ENCODE data around the gene ANKRD13D.
A peak's percentile ranks its signal among the peaks of the same experiment; 100 is the strongest.

ANKRD13D gene

DNA sequence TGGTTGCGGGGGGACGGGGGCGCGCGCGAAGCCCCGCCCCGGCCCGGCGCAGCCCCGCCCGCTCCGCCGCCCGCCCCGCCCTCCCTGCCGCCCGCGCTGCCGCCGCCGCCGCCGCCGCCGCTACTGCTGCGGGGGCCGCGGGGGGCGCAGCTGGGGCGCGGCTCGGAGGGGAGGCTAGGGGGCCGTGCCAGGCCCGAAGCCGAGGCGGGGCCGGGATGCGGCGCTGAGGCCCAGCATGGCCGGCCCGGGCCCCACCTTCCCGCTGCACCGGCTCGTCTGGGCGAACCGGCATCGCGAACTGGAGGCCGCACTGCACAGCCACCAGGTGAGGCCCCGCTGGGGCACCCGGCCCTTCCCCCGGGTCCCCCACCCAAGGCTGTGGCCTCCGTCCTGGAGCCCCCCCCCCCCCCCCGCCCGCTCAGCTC lies at the start of gene ANKRD13D:
Gene ANKRD13D (plus strand): TSS at position 78 of the 425 bp plus-strand sequence. CDS start 158 bp downstream, at position 236.
- DNase-seq (ENCODE audit: low spot score): peak; percentile 96

DNA sequence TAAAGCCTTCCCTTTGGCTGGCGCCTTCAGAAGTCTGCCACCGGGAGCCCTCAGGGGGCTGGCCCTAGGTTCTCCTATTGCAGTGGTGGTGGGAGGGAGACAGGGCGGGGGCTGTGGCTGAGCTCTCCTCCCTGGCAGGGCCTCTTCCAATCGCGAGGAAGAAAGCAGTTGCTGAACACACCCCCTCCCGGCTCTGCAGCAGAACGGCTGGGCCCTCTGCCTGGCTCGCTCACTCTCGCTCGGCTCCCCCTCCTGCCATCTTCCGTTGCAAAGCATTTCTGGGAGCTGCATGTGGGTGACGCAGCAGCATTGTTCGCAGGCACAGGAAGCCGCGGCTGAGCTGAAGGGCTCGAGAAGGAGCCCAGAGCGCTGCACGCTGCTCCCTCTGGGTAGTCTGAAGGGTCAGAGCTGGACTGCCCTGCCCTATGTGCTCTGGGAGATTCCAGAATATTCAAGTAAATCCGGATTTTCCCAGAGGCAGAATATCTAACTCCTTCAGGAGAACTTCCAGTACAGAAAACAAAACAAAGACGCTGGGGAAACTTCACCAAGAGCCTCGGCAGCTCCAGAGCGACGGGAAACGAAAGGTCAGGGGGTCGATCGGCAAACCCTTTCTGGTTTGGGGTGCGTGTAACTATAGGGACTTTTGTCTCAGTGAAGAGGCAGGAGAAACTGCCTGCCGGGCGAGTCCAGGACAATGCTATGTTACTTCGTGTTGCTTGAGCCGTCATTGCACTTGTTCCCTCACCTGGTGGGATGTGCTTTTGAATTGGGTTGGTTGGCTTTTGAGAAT lies 49.1 kb upstream of the ANKRD13D start:
- peak; percentile 97 for DNase-seq (ENCODE audit: low spot score)

DNA sequence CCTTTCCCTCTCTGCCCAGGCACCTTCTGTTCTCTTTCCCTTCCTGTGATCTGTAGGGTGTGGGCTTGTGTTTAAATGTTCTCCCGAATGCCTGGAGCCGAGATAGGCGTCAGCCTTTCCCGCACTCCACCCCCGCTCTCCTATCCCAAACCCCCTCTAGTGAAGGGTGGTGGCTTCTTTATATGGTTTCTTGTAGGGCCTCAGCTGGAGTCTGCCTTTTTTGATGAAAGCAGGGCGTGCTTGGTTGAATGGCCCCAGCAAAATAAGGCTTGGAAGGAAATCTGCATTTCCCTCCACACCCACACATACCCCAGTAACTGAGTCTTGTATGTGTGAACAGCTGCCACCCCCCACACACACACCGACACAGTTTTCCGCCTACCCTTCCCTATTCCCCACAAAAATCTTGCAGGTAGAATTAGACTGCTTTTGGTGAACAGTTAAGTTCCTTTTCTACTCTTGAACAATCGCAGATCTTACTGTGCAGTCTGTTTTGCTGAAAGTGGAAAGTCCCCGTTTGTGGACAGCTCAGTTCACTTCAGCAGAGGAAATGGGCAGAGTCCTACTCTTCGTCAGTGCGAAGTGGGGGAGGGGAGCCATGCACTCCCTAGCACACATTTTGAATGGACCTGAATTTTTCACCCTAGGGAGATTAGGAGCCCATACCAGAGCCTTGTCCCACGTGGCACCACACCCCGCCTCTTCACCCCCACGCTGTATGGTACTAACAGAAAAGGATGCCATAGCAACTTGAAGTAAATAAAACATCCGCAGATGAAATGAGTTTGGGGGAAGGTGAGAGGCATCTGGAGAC lies 48.3 kb upstream of the ANKRD13D start:
- DNase-seq (ENCODE audit: low spot score): peak; percentile 58

DNA sequence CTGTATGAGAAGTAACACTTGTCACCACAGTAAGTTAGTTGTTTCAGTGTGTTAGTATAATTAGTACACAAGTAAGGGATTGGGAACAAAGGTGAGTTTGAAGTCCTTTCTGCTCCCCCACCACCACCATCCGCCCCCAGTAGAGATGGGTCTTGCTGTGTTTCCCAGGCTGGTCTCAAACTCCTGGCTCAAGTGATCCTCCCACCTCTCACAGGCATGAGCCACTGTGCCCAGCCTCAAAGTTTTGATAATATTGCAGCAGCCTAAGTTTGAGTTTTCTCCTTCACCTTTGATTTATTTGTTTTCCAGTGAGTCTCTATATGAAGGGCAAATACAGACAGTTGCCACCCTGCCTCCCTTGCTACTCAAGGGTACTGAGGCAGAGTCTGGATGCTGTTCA lies 46.6 kb upstream of the ANKRD13D start:
- DNase-seq (ENCODE audit: low spot score): no peak

DNA sequence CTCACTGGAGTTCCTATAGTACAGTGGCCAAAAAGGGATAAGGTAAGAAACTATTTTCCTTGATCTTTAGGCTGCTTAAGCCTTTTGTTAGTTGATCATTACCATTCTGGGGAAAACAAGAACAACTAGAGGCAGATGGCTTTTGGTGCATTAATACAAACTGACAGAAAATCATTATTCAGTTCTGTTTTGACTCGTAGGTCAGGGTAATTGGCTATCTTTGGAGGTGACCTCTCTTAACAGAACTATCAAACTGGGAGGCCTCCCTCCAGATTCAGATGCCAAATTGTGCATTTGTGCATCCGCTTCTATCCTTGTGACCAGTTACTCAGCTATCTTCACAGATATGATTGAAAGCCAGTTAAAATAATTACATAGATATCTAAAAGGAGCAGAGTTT lies 46.1 kb upstream of the ANKRD13D start:
- DNase-seq (ENCODE audit: low spot score): no peak

DNA sequence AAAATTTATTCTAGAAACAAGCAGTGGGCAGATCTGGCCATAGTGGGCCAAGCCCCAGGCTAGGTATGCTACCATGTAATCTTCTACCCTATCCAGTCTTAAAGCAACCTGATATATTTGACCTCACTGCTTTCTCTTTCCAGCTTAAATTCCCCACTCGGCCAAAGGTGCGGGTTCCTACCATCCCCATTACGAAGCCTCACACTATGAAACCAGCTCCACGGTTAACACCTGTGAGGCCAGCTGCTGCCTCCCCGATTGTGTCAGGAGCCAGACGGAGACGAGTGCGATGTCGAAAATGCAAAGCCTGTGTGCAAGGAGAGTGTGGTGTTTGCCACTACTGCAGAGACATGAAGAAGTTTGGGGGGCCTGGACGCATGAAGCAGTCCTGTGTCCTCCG lies 44.1 kb upstream of the ANKRD13D start:
- no peak for DNase-seq (ENCODE audit: low spot score)

DNA sequence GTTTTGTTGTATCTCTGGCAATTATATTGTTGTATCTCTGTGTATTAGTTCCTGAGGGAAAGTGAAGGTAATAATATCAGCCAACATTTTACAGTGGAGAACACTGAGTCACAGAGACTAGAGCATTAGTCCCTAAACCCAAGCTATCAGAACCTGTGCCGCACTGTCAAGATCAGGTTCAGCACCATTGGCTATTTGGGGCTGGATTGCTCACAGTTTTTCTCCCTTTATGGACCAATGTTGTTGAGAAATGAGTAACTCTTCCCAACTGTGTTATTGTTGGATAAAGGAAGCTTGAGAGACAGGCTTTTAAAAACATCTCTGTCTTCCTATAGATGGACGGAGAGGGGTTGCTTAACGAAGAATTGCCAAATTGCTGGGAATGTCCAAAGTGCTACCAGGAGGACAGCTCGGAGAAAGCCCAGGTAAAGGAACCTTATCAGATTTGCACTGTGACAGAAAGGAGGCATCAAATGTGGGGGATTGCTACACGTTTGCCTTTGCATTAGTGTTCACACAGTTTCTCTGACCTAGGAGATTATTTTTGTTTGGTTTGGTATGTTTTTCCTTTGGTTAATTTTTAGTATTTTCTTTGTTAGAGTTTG lies 41.1 kb upstream of the ANKRD13D start:
- no peak for DNase-seq (ENCODE audit: low spot score)

DNA sequence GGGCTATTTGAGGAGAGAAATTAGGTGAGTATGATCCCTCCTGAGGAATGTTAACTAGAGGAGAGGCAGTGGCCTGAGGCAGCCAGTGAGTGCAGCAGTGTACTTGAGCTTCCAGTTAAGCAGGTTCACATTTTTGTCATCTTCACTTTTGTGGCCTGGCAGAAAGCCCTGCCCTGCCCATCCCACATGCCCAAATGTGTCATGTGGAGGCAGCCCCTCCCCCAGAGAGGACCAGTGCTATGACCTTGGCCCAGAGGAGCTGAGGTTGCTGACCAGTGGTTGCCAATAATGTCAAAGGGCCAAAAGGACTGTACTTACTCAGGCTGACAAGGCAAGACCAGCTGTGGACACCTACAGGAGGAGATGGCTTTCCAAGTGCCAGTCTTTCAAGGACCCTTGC lies 40.5 kb upstream of the ANKRD13D start:
- peak; percentile 72 for DNase-seq (ENCODE audit: low spot score)

DNA sequence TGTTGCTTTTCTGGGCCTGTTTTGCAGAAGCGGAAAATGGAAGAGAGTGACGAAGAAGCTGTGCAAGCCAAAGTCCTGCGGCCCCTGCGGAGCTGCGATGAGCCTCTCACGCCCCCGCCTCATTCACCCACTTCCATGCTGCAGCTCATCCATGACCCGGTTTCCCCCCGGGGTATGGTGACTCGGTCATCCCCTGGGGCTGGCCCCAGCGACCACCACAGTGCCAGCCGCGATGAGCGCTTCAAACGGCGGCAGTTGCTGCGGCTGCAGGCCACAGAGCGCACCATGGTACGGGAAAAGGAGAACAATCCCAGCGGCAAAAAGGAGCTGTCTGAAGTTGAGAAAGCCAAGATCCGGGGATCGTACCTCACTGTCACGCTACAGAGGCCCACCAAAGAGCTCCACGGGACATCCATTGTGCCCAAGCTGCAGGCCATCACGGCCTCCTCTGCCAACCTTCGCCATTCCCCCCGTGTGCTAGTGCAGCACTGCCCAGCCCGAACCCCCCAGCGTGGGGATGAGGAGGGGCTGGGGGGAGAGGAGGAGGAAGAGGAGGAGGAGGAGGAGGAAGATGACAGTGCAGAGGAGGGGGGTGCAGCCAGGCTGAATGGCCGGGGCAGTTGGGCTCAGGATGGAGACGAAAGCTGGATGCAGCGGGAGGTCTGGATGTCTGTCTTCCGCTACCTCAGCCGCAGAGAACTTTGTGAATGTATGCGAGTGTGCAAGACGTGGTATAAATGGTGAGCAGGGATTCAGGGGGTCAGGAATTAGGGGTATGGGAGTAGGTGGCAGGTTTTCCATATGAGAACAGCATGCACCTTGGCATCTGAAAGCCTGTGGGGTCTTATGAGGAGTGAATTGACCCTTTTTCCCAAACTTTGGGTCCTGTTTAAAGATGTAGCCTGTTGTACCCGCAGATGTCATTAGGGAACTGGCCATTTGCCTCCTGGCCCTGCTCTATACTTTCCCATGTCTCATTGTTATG lies 38.8 kb upstream of the ANKRD13D start:
- DNase-seq (ENCODE audit: low spot score): no peak

DNA sequence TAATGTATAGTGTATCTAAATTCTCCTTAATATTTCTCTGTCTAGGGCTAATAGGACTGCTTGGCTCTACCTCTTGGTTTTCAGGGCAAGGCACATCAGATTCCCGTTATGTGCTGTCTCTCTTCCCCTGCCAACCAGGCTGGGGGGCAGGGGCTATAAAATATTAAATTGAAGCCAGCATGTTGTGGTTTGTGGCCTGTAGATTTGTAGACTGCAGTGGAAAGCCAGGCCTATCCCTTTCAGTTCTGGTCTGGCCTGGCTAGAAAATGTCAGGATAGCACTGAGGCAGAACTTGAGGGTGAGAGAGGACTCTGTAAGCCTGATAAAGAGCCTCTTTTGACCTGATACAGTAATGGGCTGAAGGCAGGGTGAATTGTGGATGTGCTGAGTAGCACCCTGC lies 37.3 kb upstream of the ANKRD13D start:
- no peak for DNase-seq (ENCODE audit: low spot score)

DNA sequence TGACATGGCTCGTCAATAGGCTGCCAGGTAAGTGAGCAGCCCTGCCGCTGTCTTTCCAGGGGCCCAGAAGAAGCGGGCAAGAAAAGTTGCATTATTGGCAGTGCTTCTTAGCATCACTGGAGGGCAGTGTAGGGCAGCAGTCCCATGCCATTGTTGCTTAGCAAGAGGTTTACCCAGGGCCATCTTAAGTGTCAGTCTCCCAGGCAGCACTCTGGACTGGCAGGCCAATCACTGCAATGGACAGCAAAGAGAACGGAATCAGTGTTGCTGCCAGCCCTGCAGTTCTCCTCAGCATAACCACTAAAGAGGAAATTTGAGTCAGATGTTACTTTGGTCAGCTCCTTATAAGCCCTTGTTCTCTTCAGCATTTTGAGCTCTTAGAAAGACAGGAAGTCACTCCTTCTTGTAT lies 36.3 kb upstream of the ANKRD13D start:
- DNase-seq (ENCODE audit: low spot score): no peak

DNA sequence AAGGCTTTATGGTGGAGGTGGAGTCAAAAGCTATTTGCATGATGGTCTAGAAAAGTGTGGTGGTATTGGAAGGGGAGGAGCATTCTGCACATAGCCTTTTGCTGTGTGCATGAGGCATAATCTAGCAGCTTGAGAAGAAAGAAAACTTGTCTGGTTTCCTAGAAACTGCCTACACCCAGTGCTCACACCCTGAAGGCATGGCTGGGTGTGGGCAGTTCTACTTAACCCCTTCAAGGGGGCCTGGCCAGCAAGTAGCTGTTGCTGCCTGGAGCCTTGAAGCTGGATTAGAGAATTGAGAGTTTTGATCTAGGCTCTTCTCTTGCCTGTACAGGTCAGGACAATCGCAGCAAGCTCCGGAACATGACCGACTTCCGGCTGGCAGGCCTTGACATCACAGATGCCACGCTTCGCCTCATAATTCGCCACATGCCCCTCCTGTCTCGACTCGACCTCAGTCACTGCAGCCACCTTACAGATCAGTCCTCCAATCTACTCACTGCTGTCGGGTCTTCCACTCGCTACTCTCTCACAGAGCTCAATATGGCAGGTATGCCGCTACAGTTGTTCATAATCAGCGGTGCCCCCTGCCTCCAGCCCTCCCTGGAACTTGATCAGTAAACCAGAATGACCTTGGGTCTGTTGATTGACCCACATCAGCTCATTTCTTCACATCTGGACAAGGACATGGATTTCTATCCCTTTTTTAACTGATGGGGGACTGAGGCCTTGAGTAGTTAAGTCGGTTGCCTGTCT lies 35.1 kb upstream of the ANKRD13D start:
- DNase-seq (ENCODE audit: low spot score): no peak

DNA sequence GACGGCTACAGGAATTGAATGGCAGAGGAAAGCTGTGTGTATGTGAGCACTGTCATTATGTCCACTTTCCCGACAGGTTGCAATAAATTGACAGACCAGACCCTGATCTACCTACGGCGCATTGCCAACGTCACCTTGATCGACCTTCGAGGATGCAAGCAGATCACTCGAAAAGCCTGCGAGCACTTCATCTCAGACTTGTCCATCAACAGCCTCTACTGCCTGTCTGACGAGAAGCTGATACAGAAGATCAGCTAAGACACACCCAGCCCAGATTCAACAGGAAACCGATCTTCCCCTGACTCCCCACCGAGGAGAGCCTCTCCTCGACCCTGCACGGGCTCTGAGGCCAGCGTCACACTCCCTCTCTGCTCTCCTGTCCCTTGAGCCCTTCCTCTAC lies 34.3 kb upstream of the ANKRD13D start:
- no peak for DNase-seq (ENCODE audit: low spot score)

DNA sequence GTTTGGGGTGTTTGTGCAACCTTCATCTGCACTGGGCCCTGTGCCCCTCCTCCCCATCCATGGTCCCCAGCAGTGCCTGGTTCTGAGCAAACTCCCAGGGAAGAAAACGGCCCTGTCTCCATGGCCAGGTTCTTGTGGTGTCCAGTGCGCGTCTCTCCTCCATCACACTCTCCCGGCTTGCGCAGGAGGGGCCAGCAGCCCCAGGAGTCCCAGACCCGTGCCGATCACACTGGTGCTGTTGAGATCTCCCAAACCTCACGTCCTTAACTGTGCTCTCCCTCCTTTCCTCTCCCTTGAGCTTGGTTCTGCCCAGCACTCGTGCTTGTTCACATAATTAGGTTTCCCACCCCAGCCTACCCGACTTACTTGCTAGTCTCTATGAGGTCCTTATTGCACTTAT lies 33.8 kb upstream of the ANKRD13D start:
- no peak for DNase-seq (ENCODE audit: low spot score)

DNA sequence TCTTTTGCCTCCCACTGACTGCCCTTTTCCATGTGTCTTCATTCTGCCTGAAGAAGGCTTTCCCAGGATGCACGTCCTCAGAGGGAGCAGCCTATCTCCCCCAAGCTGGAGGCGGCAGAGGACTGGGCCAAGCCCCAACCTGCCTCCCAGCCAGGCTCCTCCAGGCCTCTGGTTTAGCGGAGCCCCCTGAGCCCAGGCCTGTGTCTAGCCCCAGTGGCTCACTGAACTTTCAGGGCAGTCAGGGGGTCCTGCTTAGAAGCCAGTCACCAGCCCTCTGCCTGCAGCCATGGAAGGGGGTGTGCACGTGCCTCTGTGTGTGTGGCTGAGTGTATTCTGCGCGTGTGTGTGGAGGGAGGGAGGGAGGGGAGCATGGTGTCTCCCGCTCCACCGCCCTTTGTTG lies 33.2 kb upstream of the ANKRD13D start:
- DNase-seq (ENCODE audit: low spot score): no peak

DNA sequence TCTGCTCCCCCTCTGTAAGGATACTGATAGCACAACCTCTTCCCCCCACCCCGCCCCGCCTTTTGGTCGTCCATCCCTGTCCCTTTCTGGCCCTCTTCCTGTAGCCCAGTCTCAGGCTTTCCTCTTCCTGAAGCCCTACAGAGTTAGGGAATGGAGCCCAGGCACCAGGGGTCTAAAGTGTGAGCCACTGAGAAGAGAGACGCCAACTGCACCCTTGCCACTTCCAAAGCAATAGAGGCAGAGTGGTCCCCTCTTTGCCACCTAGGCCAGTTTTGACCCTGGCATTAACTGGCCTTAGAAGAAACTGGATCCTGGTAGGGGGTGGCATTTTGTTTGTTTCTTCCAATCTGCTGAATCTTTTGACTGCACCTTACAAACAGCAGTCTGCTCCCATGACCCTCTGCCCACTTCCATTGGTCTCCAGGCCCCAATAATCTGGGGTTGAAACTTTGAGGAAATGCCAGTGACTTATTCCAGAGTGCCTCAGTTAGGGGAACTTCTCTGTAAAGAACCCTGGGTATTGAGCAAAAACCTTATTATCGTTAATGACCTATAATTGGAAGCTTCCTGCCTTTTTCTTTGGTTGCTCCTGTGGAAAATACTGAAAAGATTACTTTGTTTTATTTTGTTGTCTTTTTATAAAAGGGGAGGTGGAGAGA lies 32.5 kb upstream of the ANKRD13D start:
- no peak for DNase-seq (ENCODE audit: low spot score)

DNA sequence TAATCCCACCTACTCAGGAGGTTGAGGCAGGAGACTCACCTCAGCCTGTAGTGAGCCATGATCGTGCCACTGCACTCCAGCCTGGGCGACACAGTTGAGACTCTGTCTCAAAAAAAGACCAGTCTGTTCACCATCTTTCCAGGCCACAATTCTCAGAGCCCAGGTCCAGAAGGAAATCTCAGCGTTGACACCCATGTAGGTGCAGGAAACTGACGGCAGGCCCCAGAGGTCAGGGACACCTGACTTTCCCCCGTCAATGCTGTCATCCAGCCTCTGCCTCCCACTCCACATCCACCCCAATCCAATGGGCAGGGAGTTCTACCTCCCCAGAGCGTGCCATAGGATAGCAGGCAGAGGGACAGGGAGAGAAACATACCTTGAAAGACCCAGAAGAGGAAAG lies 28.7 kb upstream of the ANKRD13D start:
- no peak for DNase-seq (ENCODE audit: low spot score)

DNA sequence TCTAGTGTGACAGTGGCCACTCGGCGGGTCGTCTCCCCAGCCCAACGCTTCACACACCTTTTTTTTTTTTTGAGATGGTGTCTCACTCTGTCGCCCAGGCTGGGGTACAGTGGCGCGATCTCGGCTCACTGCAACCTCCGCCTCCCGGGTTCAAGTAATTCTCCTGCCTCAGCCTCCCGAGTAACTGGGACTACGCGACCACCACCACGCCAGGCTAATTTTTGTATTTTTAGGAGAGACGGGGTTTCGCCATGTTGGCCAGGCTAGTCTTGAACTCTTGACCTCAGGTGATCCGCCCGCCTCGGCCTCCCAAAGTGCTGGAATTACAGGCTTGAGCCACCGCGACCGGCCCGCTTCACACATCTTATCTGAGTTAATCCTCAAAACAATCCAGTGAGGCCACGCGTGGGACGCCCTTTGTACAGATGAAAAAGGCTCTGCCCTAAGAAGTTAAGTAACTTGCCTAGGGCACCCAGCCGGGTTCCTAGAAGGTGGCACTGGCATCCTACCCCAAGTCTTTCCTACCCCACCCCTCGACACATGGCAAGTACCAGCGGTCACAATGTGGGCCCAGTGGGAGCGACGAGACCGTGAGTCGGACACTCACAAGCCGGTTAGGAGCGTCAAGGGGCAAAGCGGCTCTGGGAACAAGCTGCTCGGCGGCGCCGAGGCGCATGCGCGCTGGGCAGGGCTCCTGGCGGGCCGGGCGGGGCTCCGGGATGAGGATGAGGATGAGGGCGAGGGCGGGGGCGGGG lies 28.0 kb upstream of the ANKRD13D start:
- DNase-seq (ENCODE audit: low spot score): peak; percentile 93

DNA sequence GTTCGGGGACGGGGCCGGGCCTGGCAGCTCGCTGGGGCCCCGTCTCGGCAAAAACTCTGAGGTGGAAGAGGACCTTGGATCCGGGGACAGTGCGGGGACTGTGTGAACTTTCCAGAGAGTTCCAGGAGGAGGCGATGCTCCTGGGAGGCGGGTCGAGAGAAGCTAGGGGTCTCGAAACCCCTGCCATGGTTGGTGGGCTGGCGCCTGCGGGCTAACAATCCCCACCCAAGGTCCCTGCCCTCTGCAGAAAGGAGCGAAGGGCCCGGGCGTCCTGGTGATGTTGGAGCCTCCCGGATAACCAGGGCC lies 27.5 kb upstream of the ANKRD13D start:
- no peak for DNase-seq (ENCODE audit: low spot score)

Data from AG20443 (cell line).